Stimulated activated effector memory CD8-positive, alpha-beta T cell treated with anti-CD3 and anti-CD28 coated beads, Interleukin-12 subunit alpha, Interleukin-12 subunit beta, amount 100 ng/mL, for 72 hours (primary cell): ENCODE data around the gene TMA7B.
"Not testable (repeated sequence)": the region's sequence is repeated elsewhere in the genome, so short reads cannot be mapped to it uniquely, and the experiment has no call there.

Experiments
- ATAC-seq: fragments of 150-1000 bp; cut with Tn5 transposase; 2 replicates; pipeline ENCODE4 v1.10.0; 2021
- DNase-seq, 2 donors: peaks; one replicate each; pipeline ENCODE4 v3.0.0; 2021 to 2022; ENCODE audit warnings: low spot score in 2 of 2
- H3K27ac Mint-ChIP-seq: one replicate; pipeline ENCODE4 v1.8.0; 2022; ENCODE audit warnings: mild to moderate bottlenecking, mixed read lengths
- H3K36me3 Mint-ChIP-seq: one replicate; pipeline ENCODE4 v1.8.0; 2022; ENCODE audit warnings: mild to moderate bottlenecking, mixed read lengths
- H3K4me1 Mint-ChIP-seq: one replicate; pipeline ENCODE4 v1.8.0; 2022; ENCODE audit warnings: mixed read lengths
- H3K4me3 Mint-ChIP-seq: one replicate; pipeline ENCODE4 v1.8.0; 2022; ENCODE audit warnings: mild to moderate bottlenecking, mixed read lengths
- H3K9me3 Mint-ChIP-seq: one replicate; pipeline ENCODE4 v1.8.0; 2022; ENCODE audit warnings: mixed read lengths

Gene TMA7B

GRCh38 chr22:39980596-39980995 is 20.4 kb downstream of the TMA7B start:
- H3K27ac Mint-ChIP-seq, result peak overlapping the region; percentile 64
- H3K4me1 Mint-ChIP-seq, result peaks cover 26% of the 10 kb centered on the region
- H3K36me3 Mint-ChIP-seq, result peaks cover 6% of the 10 kb centered on the region
- ATAC-seq (peak; percentile 17), DNase-seq (no peak)
- H3K4me3 Mint-ChIP-seq, result no peak overlapping the region
- no peaks in the 10 kb centered on the region for H3K9me3 Mint-ChIP-seq

DNA sequence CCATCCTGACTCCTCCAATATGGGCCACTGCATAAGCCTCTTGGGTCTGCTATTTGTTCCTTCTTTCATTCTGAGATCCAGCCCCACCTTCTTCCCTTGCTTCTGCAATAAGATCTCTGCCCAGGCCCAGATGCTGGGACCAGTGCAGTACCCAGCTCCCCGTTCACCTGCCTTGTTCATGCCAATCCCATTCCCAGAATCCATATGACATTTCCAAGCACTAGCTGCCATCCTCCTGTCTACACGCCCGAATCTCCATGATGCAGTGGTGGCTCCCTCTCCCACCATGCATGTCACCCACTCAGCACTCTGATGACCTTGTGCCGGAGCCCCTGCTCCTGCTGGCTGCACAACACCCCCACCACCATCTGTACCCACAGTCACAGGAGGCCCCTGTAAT is 23.1 kb downstream of the TMA7B start:
- H3K27ac Mint-ChIP-seq, result no peak overlapping the region
- H3K4me1 Mint-ChIP-seq, result peaks cover 29% of the 10 kb centered on the region
- H3K4me3 Mint-ChIP-seq, result no peak overlapping the region
- DNase-seq (no peak), ATAC-seq (no peak)
- H3K36me3 Mint-ChIP-seq, result no peaks in the 10 kb centered on the region
- H3K9me3 Mint-ChIP-seq, result no peaks in the 10 kb centered on the region

DNA sequence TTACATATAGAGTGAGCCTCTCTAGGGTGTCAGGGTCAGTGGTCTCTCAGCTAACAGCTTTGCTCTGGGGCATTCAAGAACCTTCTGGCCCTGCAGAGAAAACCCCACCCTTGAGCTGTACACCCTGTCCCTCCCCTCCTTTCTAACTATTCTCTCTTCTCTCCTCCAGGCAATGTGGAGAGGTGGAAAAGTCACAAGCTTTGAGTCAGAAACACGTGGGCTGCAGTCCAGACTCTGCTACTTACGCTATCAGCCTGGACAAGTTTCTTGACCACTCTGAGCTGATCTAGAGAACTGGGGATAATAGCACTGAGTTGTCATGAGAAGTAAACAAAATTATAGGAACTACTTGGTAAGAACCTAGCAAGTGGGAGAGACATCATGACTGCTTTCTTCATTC is 23.8 kb downstream of the TMA7B start:
- no peaks in the 10 kb centered on the region for H3K36me3 Mint-ChIP-seq
- H3K9me3 Mint-ChIP-seq, result no peaks in the 10 kb centered on the region
- DNase-seq (no peak), ATAC-seq (no peak)
- H3K4me1 Mint-ChIP-seq, result peaks cover 32% of the 10 kb centered on the region
- peak overlapping the region; percentile 61 for H3K27ac Mint-ChIP-seq
- H3K4me3 Mint-ChIP-seq, result no peak overlapping the region

- no peak overlapping the region for H3K27ac Mint-ChIP-seq
Measured at GRCh38 chr22:39984746-39985145, 24.5 kb downstream of the TMA7B start.

GRCh38 chr22:39985383-39986035 is 25.3 kb downstream of the TMA7B start:
- Mint-ChIP-seq H3K9me3 (no peaks in the 10 kb centered on the region), H3K4me3 (no peak overlapping the region), H3K27ac (no peak overlapping the region), H3K36me3 (no peaks in the 10 kb centered on the region), H3K4me1 (peaks cover 17% of the 10 kb centered on the region)
- no peak for DNase-seq
- ATAC-seq, result peak; percentile 43

More at GRCh38 chr22:39984746-39985145, 24.5 kb downstream of the TMA7B start:
- no peaks in the 10 kb centered on the region for H3K9me3 Mint-ChIP-seq
- ATAC-seq (no peak), DNase-seq (no peak)
- H3K36me3 Mint-ChIP-seq, result no peaks in the 10 kb centered on the region
- peaks cover 24% of the 10 kb centered on the region for H3K4me1 Mint-ChIP-seq
- H3K4me3 Mint-ChIP-seq, result no peak overlapping the region

DNA sequence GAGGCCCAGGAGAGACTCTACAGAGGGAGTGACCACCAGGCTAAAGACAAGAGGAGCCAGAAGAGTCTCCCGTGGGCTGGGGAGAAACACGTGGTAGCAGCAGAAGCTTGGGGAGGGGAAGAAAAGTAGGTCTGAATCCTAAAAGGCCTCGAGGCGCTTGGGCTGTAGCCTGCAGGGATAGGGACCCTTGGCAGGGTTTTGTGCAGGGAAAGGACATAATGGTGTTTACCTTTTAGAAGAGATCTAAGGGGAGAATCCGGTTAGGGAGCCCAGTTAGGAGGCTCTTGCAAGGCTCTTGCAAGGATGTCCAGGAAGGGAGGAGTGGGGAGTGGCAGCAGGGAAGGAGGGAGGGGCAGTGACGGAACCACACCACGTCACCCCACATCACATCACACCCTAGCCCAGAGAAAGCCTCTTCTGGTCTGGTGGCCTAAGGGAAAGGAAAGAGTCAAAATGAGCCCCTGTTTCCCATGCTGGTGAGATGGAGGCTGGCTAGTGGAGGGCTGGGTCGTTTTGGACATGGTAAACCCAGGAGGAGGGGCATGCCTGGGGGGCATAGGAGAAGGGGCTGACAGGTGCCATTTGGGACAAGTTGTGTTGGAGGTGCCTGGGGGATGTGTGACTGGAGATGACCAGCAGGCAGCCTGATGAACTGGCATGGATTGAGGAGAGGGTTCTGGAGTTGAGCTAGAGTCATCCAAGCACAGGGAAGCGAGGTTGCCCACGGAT is 28.4 kb downstream of the TMA7B start:
- DNase-seq, result no peak
- Mint-ChIP-seq H3K9me3 (no peaks in the 10 kb centered on the region), H3K4me3 (no peak overlapping the region), H3K4me1 (peaks cover 14% of the 10 kb centered on the region), H3K27ac (peak overlapping the region; percentile 11), H3K36me3 (no peaks in the 10 kb centered on the region)
- no peak for ATAC-seq

DNA sequence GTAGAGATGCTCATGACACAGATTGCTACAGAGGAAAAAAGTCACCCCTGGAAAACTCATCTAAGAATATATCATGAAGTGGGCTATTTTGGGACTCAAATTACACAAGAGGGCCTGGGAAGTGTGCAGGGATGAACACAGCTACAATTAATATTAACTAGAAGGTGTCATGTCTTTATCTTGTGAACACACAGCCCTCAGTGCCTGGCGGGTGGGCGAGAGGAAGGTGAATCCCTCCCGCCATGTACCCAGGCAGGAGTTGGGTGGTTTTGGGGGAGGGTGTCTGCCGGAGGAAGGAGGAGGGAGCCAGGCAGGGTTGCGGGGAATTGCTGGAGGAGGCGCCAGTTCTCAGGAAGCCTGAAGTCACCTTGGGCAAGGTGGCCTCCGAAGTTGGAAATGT is 29.4 kb downstream of the TMA7B start:
- DNase-seq (no peak), ATAC-seq (no peak)
- H3K27ac Mint-ChIP-seq, result no peak overlapping the region
- no peaks in the 10 kb centered on the region for H3K9me3 Mint-ChIP-seq
- no peaks in the 10 kb centered on the region for H3K36me3 Mint-ChIP-seq
- no peak overlapping the region for H3K4me3 Mint-ChIP-seq
- H3K4me1 Mint-ChIP-seq, result peaks cover 14% of the 10 kb centered on the region

- Mint-ChIP-seq H3K9me3 (no peaks in the 10 kb centered on the region), H3K36me3 (no peaks in the 10 kb centered on the region), H3K4me3 (no peak overlapping the region), H3K4me1 (peaks cover 8% of the 10 kb centered on the region), H3K27ac (no peak overlapping the region)
- DNase-seq, result no peak
- ATAC-seq, result no peak
Measured at GRCh38 chr22:39990686-39991085, 30.5 kb downstream of the TMA7B start.

DNA sequence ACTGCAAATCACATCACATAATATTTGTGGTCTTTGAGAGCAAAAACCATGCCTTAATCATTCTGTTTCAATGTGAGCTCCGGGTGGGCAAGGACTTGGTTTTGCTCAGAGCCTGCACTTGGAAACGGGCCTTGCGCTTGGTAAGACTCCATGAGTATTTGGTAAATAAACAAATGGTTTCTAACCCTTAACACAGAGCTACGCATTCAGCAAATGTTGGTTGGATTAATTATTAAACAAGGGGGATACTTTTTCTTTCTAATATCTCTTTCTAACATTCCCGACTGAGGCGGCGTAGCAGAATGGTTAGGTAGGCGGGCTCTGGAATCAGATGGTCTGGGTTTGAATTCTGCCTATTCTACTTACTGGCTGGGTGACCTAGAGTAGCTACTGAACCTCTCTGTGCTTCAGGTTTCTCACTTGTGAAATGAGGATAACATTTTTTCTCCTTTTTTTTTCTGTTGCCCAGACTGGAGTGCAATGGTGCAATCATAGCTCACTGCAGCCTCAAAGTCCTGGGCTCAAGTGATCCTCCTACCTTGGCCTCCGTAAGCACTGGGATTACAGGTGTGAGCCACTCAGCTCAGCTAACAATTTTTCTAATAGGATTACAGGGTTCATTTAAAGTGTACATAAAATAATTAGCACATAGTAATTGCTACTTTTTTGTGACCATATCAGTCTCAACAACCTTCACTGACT is 31.1 kb downstream of the TMA7B start:
- peaks cover 8% of the 10 kb centered on the region for H3K4me1 Mint-ChIP-seq
- H3K4me3 Mint-ChIP-seq, result no peak overlapping the region
- H3K27ac Mint-ChIP-seq, result no peak overlapping the region
- H3K36me3 Mint-ChIP-seq, result no peaks in the 10 kb centered on the region
- H3K9me3 Mint-ChIP-seq, result no peaks in the 10 kb centered on the region
- no peak for ATAC-seq
- no peak for DNase-seq

DNA sequence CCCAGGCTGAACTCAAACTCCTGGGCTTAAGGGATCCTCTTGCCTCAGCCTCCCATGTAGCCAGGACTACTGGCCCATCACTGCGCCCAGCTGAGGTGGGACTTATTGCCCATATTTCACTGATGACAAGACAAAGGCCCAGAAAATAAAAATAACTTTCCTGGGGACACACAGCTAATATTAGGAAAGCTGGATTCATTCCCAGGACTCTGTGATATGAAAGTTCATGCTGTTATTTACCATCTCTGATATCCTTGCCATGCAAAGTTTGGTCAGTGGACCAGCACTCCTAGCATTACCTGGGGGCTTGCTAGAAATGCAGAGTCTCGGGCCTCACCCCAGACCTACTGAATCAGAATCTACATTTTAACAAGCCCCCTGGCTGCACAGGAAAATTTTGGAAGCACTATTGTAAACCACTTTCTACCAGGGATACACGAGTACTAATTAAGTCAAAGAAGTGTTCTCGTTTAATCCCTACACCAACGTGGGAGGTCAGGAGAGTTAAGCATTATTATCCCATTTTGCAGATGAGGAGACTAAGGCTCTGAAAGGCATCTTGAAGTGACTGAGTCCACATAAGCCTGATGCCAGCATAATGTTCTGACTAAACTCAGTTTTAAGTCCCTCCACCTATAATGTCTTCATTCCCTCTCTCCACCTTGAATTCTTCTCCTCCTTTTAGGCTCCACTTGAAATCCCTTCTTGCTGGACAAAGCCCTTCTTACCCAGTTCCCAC is 32.1 kb downstream of the TMA7B start:
- H3K9me3 Mint-ChIP-seq, result no peaks in the 10 kb centered on the region
- H3K4me3 Mint-ChIP-seq, result no peak overlapping the region
- peaks cover 8% of the 10 kb centered on the region for H3K4me1 Mint-ChIP-seq
- H3K27ac Mint-ChIP-seq, result no peak overlapping the region
- ATAC-seq (no peak), DNase-seq (no peak)
- no peaks in the 10 kb centered on the region for H3K36me3 Mint-ChIP-seq

DNA sequence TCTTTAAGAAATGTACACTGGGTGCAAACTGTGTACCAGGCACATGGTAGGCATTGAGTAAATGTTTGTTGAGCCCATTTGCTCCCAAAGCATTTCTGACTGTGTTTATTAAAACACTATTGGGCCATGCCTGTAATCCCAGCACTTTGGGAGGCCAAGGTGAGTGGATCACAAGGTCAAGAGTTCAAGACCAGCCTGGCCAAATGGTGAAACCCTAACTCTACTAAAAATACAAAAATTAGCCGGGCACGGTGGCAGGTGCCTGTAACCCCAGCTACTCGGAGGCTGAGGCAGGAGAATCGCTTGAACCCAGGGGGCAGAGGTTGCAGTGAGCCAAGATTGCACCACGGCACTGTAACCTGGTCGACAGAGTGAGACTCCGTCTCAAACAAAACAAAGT is 32.7 kb downstream of the TMA7B start:
- not testable (repeated sequence) for H3K27ac Mint-ChIP-seq, H3K4me3 Mint-ChIP-seq, H3K36me3 Mint-ChIP-seq, H3K9me3 Mint-ChIP-seq, ATAC-seq, H3K4me1 Mint-ChIP-seq, DNase-seq

GRCh38 chr22:39994041-39994565 is 33.9 kb downstream of the TMA7B start:
- Mint-ChIP-seq H3K4me3 (peak overlapping the region; percentile 41), H3K4me1 (no peaks in the 10 kb centered on the region), H3K36me3 (no peaks in the 10 kb centered on the region), H3K27ac (no peak overlapping the region), H3K9me3 (no peaks in the 10 kb centered on the region)
- no peak for DNase-seq
- ATAC-seq, result peak; percentile 57

- H3K27ac Mint-ChIP-seq, result no peak within 1 kb of the TSS
- DNase-seq, result peak in 1 of 2 donors; percentile 18
- H3K9me3 Mint-ChIP-seq, result no peaks in the 10 kb centered on the region
- H3K4me1 Mint-ChIP-seq, result no peaks in the 10 kb centered on the region
- ATAC-seq, result peak; percentile 80
- peak within 1 kb of the TSS; percentile 41 for H3K4me3 Mint-ChIP-seq
- no peaks in the 10 kb centered on the region for H3K36me3 Mint-ChIP-seq
Measured at GRCh38 chr22:39994566-39995392, 34.6 kb downstream of the TMA7B start, which contains the start of gene FAM83F. TSS of gene FAM83F (plus strand) at chr22:39994954. CDS start at chr22:39995043, 89 bp downstream.
